GM18499 (cell line): Measurements from ENCODE around the gene S100A12.
"Not testable (repeated sequence)": the region's sequence is repeated elsewhere in the genome, so short reads cannot be mapped to it uniquely, and the experiment has no call there.

ENCODE experiments used
- ATAC-seq: cut with Tn5 transposase; IDR thresholded peaks from one replicate; pipeline ENCODE4 v1.9.1; 2021; ENCODE audit warnings: moderate number of reproducible peaks; ENCODE audit not compliant: insufficient read depth, unreplicated experiment

Gene S100A12

GRCh38 chr1:153354515-153355193 lies 20.8 kb downstream of the S100A12 start:
- ATAC-seq = no peak

- no peak for ATAC-seq
Observed at GRCh38 chr1:153353226-153353947, 22.0 kb downstream of the S100A12 start.

GRCh38 chr1:153352523-153352922 lies 22.9 kb downstream of the S100A12 start:
- no peak for ATAC-seq

GRCh38 chr1:153350321-153350957 lies 25.0 kb downstream of the S100A12 start:
- ATAC-seq = no peak

GRCh38 chr1:153349363-153350320 lies 25.8 kb downstream of the S100A12 start:
- no peak for ATAC-seq

DNA sequence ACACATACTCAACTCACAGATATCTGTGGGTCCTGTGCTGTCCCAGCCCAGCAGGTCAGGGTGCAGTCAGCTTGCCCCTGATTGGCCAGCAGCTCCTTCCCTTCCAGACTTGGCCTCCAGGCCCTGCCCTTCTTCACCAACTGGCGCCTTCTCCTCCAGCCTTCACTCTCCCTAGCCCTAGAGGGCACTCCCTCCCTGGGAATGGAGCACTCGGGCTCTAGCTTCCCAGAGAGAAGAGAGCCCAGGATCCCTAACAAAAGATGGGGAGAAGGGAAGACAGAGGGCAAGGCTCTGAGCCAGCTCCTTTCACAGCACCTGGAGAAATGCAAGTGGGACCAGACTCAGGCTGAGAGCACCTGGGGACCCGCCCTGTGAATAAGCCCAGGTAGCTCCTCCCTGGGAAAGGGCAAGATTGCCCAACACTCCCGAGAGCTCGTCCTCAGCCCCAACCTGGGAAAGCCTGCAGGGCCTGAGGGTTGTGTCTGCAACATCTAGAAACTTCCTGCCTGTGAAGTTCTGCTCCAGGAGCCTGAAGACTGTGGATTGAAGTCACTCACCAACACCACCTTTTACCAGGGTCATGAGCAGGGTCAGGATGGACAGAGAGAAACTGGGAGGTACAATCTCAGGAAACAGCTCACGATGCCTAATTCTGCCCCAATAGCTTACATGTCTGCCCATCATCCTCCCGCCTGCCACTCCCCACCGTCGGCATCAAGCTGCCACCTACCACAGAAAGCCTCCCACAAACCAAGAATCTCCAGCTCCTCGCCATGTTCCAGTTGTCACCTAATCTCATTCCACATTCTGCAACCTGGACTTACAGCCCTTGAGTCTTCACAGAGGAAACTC lies 26.7 kb downstream of the S100A12 start, which contains the start of gene PGLYRP4:
Gene PGLYRP4, minus strand, starts transcription at position 331 of the 852 bp plus-strand sequence. CDS start 909 bp downstream, outside the sequence.
- no peak for ATAC-seq

- no peak for ATAC-seq
Observed at GRCh38 chr1:153347856-153348255, 27.6 kb downstream of the S100A12 start.

DNA sequence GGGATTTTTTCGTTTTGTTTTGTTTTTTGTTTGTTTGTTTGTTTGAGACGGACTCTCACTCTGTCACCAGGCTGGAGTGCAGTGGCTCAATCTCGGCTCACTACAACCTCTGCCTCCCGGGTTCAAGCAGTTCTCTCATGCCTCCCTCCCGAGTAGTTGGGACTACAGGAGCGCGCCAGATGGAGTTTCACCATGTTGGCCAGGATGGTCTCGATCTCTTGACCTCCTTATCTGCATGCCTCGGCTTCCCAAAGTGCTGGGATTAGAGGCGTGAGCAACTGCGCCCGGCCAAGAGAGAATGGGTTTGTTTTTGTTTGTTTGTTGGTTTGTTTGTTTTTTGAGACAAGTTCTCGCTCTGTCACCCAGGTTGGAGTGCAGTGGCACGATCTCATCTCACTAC lies 28.4 kb downstream of the S100A12 start:
- ATAC-seq = not testable (repeated sequence)

DNA sequence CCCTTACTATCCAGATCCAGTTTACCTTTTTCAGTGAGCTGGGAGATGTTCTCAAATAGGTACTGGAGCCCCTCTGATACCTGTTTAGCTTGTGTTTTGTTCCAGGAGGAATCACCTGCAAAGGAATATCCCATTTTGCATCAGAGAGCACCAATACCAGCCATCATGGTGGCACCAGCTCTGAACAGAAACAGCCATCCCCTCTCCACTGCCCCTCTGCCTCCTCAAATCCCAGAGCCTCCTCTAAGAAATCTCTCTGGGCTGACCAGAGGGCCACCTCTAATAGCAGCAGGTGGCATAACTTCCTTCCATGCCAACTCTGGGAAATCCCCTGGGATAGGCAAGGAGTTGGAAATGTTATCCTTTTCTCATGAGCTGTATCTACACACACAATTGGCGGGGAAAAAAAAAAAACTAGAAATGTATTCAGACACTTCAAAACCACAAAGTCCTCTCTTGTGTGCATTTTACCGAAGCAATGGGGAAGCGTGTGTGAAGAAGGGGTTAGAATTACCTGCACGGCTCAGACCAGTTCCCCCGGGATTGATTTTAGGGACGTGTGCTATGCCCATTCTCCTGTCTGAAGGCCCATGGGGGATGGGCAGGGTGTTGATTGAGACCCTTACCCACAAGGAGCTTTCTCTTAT lies 29.2 kb downstream of the S100A12 start:
- no peak for ATAC-seq

DNA sequence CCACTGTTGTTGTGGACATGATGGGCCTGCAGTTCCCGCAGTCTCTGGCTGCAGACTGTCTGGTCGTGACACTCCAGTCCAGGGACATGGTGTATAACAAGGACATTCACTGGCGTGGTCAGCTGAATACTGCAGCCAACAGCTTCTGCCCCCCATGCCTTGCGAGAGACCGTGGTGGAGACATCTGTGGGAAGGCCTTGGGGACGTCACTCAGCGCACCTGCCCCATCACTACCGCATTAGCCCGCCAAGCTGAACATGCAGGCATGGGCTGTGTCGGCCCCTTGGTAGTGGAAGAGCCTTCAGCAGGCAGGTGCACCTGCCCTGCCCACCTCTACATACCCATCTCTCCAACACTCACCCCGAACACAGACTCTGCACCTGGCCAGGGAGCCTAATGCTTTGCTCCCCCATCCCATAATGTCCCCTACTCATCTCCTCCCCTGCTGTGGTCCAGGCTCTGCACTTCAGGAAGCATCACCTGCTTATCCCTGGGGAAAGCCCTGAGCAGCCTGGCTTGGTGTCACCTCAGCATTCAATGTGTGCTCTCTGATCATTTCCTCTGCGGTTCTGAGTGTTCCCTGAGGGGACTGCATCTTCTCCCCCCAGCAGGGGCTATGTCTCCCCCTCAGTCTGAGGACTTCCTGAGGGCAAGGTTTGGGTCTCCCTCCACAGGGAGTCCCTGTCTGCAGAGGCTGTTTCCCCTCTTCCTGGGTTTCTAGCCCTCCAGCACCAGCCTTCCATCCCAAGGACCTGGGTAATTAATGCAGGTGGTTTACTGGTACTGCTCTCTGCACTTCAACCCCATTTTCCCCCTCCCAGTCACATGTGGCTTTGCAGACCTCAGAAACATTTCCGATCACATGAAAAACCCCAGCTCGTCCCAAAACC lies 30.0 kb downstream of the S100A12 start:
- ATAC-seq = no peak

GRCh38 chr1:153344718-153345025 lies 30.7 kb downstream of the S100A12 start:
- ATAC-seq = no peak

GRCh38 chr1:153343811-153344717 lies 31.4 kb downstream of the S100A12 start:
- no peak for ATAC-seq

GRCh38 chr1:153343040-153343681 lies 32.3 kb downstream of the S100A12 start:
- ATAC-seq = no peak

GRCh38 chr1:153342178-153342577 lies 33.2 kb downstream of the S100A12 start:
- ATAC-seq = no peak

DNA sequence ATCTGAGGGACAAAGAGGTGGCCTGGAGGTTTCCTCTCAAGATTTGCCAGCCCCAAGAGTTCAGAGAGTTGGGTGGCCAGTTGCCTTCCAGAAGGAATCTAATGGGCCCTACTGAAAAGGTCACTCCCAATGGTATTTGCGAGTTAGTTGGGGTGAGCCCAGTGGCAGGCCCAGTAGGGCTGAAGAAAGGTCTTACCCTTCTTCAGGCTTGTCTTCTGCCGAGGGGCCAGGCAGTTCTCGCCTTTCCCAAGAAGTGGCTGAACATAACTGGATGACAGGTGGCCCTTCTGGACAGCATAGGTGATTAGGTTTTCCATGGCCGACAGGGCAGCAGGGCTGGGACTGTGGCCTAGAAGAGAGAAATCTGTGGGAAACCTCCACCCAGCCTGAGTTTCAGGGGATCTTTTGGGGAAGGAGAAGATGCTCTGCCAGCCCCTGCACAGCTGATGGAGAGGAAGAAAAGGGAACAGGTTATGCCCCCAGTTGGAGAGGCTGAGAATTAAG lies 33.9 kb downstream of the S100A12 start:
- ATAC-seq = no peak

GRCh38 chr1:153340356-153340755 lies 35.1 kb downstream of the S100A12 start:
- no peak for ATAC-seq
